GM15510 (cell line): ENCODE data around the gene FARS2.

Experiments
- POLR2A ChIP-seq: IDR thresholded peaks from 3 replicates; pipeline ENCODE4 v1.6.1; 2011; ENCODE audit warnings: borderline replicate concordance; ENCODE audit not compliant: insufficient read length; ENCODE audit errors: extremely low read depth

The FARS2 gene

DNA sequence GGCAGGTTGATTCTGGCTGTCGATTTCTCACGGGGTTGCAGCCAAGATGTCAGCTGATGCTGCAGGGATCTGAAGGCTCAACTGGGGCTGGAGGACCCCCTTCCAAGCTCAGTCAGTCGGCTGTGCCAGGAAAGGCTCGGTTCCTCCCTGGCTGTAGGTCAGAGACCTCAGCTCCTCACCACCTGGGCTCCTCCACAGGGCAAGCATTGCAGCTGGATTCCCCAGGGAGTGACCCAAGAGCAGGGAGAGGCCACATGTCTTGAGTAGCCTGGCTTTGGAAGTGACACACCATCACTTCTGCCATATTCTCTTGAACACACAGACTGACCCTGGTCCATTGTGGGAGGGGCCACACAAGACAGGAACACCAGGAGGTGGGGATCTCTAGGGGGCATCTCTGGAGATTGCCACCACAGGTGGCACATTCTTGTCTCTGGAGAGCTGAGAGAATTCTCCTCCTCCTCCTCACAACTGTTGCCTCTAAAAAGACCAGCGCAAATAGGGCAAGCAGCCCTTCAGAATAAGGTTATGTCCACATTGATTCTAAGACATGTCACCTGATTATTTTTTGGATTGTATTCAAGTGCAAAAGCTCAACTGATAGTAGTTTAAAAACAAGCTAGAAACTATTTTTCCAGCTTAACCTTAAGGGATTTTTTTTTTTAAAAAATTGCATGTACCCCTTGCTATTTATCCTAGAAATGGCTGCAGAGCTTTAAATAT is 474.9 kb downstream of the FARS2 start:
- no peak for TF ChIP-seq POLR2A

GRCh38 chr6:5737460-5737859 is 476.1 kb downstream of the FARS2 start:
- TF ChIP-seq POLR2A = no peak

GRCh38 chr6:5738211-5738610 is 476.9 kb downstream of the FARS2 start:
- no peak for TF ChIP-seq POLR2A

DNA sequence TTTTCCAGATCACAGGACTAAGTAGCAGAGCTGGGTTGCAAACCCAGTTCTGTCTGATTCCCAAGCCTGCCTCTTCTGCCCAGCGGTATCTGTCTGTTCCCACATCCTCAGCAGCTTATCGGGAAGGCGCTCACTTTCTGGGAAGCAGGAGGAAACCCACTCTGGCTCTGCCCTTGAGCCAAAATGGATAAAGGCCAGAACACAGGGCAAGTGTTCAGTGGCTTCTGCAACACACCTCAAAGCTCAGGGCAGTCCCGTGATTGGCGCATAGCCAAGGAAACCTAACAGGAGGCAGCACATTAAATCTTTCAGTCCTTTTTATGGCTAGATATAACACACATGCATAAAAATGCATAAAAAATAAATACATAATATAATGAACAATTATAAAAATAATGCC is 483.2 kb downstream of the FARS2 start:
- TF ChIP-seq POLR2A = no peak

- TF ChIP-seq POLR2A = no peak
Observed at GRCh38 chr6:5745081-5745480, 483.8 kb downstream of the FARS2 start.

DNA sequence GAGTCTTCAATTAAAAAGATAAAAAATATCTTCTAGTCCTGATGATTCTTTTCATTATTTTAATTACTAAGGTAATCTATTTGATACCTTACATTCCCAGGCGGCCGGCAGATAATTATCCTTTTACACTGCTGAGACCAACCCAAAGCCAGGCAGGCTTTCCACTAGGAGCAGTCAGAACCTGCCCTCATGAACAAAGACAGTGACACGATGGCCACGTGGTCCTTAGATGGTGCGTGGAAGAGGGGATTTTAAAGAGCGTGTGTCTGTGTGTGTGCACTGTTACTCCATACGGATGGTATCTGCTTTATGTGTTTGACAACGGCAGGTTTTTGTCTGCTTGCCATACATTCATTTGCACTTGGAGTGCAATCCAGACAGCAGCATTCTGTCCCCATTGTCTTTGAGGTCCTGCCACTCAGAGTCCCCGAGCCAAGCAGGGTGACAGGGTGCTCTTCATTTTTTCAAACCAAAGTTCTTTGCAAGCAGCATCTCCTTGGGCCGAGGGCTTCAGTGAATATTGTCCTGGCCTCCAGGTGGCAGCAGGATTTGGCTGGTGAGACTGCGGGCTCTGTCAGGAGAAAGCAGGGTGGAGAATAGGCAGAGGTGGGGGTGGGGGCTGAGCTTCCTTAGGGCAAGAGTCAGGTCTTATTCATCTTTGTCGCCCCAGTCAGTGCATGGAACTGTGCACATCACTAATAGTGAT is 484.9 kb downstream of the FARS2 start:
- TF ChIP-seq POLR2A = no peak

DNA sequence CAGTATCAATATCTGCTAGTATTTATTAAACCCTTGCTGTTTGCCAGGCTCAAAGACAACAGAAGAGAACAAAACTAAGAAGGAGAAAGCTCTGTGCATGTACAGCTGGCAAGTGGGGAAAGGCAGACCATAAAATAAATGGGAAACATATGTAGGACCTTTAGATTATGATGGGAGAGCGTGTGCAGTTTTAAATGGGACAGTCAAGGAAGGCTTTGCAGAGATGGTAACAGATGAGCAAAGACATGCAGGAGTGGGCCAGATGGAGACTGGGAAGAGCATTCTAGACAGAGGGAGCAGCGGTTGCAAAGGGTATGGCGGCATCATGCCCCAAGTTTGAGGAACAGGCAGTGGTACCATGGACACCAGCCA is 485.4 kb downstream of the FARS2 start:
- no peak for TF ChIP-seq POLR2A

DNA sequence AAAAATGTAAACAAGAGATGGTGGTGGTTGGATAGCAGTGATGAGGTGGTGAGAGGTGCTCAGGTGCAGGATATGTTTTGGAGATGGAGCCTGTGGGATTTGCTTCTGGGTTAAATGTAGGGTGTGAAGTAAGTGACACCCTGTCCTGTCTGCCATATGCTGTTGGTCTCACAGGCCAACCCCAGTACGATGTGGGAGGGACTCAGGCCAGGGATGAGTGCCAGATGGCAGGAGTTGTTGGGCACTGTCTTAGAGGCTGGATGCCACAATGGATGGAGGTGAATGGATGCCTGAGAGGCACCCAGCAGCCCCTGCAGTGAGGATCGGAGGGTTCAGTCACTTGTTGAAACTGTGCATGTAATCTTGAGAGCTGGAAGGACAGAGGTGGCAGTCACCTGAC is 486.1 kb downstream of the FARS2 start:
- TF ChIP-seq POLR2A = no peak

DNA sequence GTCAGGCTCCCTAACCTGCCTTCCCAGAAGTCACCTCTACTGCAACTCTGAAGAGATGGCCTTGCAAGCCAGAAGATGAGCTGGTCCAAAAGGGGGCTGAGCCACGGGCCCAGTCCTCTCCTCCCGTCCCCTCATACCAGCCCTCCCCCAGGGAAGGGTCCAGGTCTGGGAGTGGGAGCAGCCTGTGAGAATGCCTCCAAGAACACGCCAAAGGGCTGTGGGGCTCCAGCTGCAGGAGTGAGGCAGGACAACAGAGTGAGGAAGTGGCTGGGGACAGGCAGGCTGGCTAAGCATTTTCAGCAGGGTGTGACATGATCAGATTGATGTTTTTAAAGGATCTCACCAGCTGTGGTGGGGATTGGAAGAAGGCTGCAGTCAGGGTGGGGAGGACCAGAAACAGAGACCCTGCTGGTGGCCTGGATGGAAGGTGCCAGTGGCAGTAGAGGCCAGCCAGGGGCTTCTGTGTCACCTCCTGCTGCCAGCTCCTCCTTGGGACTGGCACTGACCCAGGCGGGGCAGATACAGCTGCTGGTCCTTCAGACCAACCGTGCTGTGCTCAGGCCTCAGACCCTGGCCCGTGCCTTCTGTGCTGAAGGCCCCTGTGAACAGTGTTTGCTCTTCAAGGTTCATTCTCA is 487.8 kb downstream of the FARS2 start:
- TF ChIP-seq POLR2A = no peak

- TF ChIP-seq POLR2A = no peak
Observed at GRCh38 chr6:5749651-5750215, 488.4 kb downstream of the FARS2 start.

DNA sequence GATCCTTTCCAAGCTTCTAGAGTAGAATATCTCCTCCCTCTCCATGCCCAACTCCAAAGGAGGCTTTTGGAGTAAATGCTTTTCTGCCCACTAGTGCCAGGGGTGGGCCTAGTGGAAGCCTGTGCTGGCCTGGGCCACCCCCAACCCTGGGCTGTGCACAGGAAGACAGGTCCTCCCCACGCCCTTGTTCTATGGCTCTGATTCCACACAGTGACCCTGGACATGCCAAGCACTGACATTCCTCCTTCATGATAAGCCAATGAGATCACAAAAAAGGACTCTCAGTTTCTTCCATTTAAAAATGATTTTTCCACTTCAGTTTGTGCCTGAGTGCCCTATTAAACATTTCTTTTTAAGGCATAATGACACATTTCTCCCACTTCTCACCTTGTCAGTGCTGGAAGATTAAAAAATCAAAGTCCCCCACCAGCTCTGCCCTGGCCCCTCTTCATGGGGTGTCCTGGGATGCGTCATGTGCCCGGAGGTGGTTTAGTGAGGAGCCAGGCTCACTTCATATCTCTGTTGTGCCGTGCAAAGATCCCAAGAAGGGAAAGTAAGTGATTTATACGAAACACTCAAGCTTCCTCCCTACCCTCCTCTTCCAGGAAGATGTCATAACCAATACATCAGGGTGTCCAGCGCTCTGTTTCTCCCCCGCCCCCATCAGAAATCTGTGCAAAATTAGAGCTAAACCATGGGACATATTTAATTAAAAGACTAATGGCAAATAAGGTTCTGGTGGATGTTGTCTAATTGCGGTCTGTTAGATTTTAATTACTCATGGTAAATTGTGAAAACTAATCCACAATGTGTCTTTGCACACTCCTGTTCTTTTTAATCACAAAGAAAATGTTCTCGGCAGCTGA is 490.4 kb downstream of the FARS2 start:
- no peak for TF ChIP-seq POLR2A

DNA sequence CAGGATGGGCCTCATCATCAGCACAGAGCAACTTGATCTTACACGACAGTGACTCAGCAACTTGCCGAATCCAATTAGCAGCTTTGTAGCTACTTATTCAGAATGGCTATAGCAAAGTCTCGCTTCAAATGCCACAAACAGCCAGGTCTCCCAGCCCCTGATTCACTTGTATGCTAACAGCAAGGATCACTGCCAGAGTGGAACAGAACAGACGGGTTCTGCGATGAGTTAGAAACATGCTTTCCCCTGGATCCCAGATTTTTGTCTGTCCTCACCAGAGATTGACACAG is 491.0 kb downstream of the FARS2 start:
- no peak for TF ChIP-seq POLR2A

DNA sequence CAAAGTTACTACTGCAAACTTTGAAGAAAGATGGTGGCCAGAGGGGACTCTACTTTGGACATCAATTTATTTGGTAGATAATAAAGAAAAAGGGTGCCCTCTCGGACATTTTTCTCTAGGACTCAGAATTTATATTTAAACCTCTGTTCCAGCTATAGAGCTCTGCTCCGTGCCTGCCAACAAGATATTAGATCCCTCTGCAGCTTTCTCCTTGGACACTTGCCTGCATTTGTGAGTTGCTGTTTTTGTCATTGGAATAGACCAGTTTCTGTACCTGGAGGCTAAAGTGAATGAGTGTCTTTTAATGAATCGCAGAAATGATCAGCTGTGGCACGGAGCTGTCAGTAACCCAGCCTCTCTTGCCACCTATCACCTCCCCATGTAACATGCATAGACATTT is 491.9 kb downstream of the FARS2 start:
- no peak for TF ChIP-seq POLR2A

GRCh38 chr6:5754904-5755303 is 493.6 kb downstream of the FARS2 start:
- no peak for TF ChIP-seq POLR2A

GRCh38 chr6:5759571-5759970 is 498.3 kb downstream of the FARS2 start:
- no peak for TF ChIP-seq POLR2A
